ENCODE results near the gene NTN1.

DNA sequence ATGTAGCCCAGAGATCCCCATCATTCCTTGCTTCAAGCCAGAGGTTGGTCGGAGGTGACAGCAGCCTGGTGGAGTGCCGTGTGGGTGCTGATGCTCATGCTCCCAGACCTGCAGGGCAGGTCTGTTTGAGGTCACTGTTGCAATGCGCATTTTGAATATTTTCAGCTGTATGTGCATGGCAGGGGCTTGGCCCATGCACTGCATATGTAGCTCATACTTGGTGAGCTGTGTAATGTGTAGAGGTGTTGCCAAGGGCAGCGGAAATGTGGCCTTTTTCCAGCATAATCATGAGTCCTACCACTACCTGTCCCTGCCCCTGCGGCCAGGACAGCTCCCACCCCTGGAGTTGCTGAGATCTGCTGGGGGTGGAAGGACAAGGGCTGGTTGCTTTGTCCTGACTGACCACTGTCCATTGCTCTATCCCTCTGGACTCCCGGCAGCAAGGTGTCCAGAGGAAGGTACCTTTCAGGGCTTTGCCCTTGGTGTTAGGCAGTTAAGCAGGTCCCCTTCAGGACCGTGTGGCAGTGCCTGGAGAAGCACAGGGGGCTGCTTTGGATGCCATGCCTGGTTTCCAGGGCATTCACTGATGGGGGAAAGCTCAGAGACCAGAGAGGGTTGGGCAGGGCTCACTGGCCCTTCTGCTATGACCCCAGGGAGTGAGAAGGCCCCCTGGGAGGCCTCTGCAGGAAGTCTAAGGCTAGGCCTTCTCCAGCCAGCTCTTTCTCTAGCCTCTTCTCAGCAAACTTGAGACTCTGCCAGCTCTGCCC is 215.2 kb downstream of the NTN1 start:
- TF ChIP-seq, protein P1, sequence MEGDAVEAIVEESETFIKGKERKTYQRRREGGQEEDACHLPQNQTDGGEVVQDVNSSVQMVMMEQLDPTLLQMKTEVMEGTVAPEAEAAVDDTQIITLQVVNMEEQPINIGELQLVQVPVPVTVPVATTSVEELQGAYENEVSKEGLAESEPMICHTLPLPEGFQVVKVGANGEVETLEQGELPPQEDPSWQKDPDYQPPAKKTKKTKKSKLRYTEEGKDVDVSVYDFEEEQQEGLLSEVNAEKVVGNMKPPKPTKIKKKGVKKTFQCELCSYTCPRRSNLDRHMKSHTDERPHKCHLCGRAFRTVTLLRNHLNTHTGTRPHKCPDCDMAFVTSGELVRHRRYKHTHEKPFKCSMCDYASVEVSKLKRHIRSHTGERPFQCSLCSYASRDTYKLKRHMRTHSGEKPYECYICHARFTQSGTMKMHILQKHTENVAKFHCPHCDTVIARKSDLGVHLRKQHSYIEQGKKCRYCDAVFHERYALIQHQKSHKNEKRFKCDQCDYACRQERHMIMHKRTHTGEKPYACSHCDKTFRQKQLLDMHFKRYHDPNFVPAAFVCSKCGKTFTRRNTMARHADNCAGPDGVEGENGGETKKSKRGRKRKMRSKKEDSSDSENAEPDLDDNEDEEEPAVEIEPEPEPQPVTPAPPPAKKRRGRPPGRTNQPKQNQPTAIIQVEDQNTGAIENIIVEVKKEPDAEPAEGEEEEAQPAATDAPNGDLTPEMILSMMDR (IDR thresholded peaks at IDR 0.05), result no peak
- TF ChIP-seq POLR2AphosphoS5 (IDR thresholded peaks at IDR 0.05) (no peak), POLR2A (IDR thresholded peaks at IDR 0.05) (no peak)
